ENCODE results near the gene B3GALNT2.

GRCh38 chr1:235504122-235504493, at the start of gene B3GALNT2:
- TF ChIP-seq, protein P1, sequence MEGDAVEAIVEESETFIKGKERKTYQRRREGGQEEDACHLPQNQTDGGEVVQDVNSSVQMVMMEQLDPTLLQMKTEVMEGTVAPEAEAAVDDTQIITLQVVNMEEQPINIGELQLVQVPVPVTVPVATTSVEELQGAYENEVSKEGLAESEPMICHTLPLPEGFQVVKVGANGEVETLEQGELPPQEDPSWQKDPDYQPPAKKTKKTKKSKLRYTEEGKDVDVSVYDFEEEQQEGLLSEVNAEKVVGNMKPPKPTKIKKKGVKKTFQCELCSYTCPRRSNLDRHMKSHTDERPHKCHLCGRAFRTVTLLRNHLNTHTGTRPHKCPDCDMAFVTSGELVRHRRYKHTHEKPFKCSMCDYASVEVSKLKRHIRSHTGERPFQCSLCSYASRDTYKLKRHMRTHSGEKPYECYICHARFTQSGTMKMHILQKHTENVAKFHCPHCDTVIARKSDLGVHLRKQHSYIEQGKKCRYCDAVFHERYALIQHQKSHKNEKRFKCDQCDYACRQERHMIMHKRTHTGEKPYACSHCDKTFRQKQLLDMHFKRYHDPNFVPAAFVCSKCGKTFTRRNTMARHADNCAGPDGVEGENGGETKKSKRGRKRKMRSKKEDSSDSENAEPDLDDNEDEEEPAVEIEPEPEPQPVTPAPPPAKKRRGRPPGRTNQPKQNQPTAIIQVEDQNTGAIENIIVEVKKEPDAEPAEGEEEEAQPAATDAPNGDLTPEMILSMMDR (IDR thresholded peaks at IDR 0.05): no peak
- TF ChIP-seq EZH2 (IDR thresholded peaks at IDR 0.05; ENCODE audit: borderline replicate concordance, insufficient read depth, low read depth, low read length, poor library complexity, severe bottlenecking): no peak
